Fibroblast of lung (primary cell): Measurements from ENCODE around the gene PLD1. TPM values are rescaled to one million over a fixed set of nuclear protein-coding genes. Genes with fewer than 3 reads are reported as not detected.

Experiments used
- DNase-seq, 2 donors: peaks; one replicate each; pipeline versions ENCODE4 v3.0.0 to v3.0.0-alpha.2; 2010; ENCODE audit warnings: low read depth in 2 of 2
- H2AFZ ChIP-seq: 2 replicates; pipeline ENCODE4 v1.5.1; 2012; ENCODE audit warnings: low read length, control low read depth, inconsistent platforms
- H3K27ac ChIP-seq: 2 replicates; pipeline ENCODE4 v1.5.1; 2011; ENCODE audit warnings: low read length, control low read depth; ENCODE audit not compliant: insufficient read depth
- H3K27me3 ChIP-seq: 2 replicates; pipeline ENCODE4 v1.5.1; 2011; ENCODE audit warnings: mild to moderate bottlenecking, low read length; ENCODE audit not compliant: control insufficient read depth, insufficient read depth
- H3K36me3 ChIP-seq: 2 replicates; pipeline ENCODE4 v1.5.1; 2011; ENCODE audit warnings: low read length; ENCODE audit not compliant: control insufficient read depth, insufficient read depth
- H3K4me1 ChIP-seq: 2 replicates; pipeline ENCODE4 v1.5.1; 2011; ENCODE audit warnings: low read length; ENCODE audit not compliant: control insufficient read depth, insufficient read depth; ENCODE audit errors: extremely low read depth
- H3K4me2 ChIP-seq: 2 replicates; pipeline ENCODE4 v1.5.1; 2011; ENCODE audit warnings: low read length, control low read depth; ENCODE audit not compliant: insufficient read depth; ENCODE audit errors: extremely low read depth
- H3K4me3 ChIP-seq, 4 experiments: fragments of 200-600 bp in 1 of 4; sonication (generic) in 1 of 4; replicated peaks in 1 of 4; 2 replicates each; pipeline ENCODE4 v1.5.1; 2011 to 2016; ENCODE audit warnings: low read length in 4 of 4, low read depth in 3 of 4, mild to moderate bottlenecking in 3 of 4, control low read depth in 2 of 4, inconsistent platforms in 1 of 4, mixed read lengths in 1 of 4; ENCODE audit not compliant: insufficient read depth in 1 of 4; ENCODE audit errors: control extremely low read depth in 1 of 4
- H3K79me2 ChIP-seq: 2 replicates; pipeline ENCODE4 v1.5.1; 2012; ENCODE audit warnings: mild to moderate bottlenecking, low read length, inconsistent platforms; ENCODE audit not compliant: control insufficient read depth, insufficient read depth
- H3K9ac ChIP-seq: 2 replicates; pipeline ENCODE4 v1.5.1; 2011; ENCODE audit warnings: mild to moderate bottlenecking, low read length, control low read depth; ENCODE audit not compliant: insufficient read depth
- H3K9me3 ChIP-seq: 2 replicates; pipeline ENCODE4 v1.5.1; 2012; ENCODE audit warnings: low read depth, low read length; ENCODE audit not compliant: control insufficient read depth, insufficient read depth
- H4K20me1 ChIP-seq: 2 replicates; pipeline ENCODE4 v1.5.1; 2011; ENCODE audit warnings: low read length; ENCODE audit not compliant: control insufficient read depth, insufficient read depth; ENCODE audit errors: extremely low read depth
- EZH2 ChIP-seq: IDR thresholded peaks from 2 replicates; pipeline ENCODE4 v1.5.1; 2012; ENCODE audit warnings: low read length, control low read depth, mild to moderate bottlenecking; ENCODE audit errors: missing control alignments
- polyA plus RNA-seq, 2 donors: library from polyadenylated mRNA; depleted of rRNA in 1 of 2; stranded (reverse) in 1 of 2; unstranded in 1 of 2; fragments of >200 nt; gene quantifications; 2 replicates each; pipeline ENCODE4 v1.2.1, GENCODE V29; 2011 to 2012; ENCODE audit warnings: missing spikeins in 1 of 2
- total RNA-seq: library from RNA; depleted of rRNA; stranded (reverse); fragments of >200 nt; gene quantifications from 2 replicates; pipeline ENCODE4 v1.2.1, GENCODE V29; 2014
- TF ChIP-seq, protein P1 (sequence below), 2 donors: IDR thresholded peaks in 1 of 2; conservative IDR thresholded peaks in 1 of 2; 1 replicate in 1 of 2; 2 replicates in 1 of 2; pipeline ENCODE4 v1.5.1; 2011 to 2012; ENCODE audit warnings: low read length in 2 of 2, control low read depth in 1 of 2, inconsistent platforms in 1 of 2, low read depth in 1 of 2, mild to moderate bottlenecking in 1 of 2

The PLD1 gene
- total and polyA plus RNA-seq, 2 donors (not counting 1 experiment from before 2014, with no cell fraction given): 10.8 to 18.8 TPM

DNA sequence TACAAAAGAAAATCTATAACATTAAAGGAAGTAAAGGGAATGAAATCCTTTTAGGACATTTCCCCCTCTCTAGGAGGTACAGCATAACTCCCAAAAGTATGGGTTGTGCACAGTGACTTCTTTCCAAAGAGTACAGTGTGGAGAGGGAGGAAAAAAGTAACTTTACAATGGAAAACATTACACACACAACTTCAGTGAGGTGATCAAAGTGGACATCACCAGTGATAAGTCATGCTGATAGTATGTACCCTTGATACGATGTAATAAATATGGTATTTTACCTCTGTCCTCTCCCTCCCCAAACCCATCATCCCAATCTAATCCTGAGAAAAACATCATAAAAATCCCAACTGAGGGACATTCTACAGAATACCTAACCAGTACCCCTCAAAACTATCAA lies 10.8 kb downstream of the PLD1 start:
- no peaks in the 10 kb centered on the region for H3K36me3 ChIP-seq
- no peak overlapping the region for H3K4me2 ChIP-seq
- H3K4me1 ChIP-seq: peaks cover 2% of the 10 kb centered on the region
- H3K27ac ChIP-seq: no peak overlapping the region
- H3K4me3 ChIP-seq: no peak overlapping the region
- H3K9me3 ChIP-seq: no peaks in the 10 kb centered on the region
- no peaks in the 10 kb centered on the region for H3K79me2 ChIP-seq
- no peaks in the 10 kb centered on the region for H3K27me3 ChIP-seq
- no peaks in the 10 kb centered on the region for H4K20me1 ChIP-seq
- DNase-seq: peak in 1 of 2 donors; percentile 34
- no peak overlapping the region for H3K9ac ChIP-seq
- TF ChIP-seq, protein P1, sequence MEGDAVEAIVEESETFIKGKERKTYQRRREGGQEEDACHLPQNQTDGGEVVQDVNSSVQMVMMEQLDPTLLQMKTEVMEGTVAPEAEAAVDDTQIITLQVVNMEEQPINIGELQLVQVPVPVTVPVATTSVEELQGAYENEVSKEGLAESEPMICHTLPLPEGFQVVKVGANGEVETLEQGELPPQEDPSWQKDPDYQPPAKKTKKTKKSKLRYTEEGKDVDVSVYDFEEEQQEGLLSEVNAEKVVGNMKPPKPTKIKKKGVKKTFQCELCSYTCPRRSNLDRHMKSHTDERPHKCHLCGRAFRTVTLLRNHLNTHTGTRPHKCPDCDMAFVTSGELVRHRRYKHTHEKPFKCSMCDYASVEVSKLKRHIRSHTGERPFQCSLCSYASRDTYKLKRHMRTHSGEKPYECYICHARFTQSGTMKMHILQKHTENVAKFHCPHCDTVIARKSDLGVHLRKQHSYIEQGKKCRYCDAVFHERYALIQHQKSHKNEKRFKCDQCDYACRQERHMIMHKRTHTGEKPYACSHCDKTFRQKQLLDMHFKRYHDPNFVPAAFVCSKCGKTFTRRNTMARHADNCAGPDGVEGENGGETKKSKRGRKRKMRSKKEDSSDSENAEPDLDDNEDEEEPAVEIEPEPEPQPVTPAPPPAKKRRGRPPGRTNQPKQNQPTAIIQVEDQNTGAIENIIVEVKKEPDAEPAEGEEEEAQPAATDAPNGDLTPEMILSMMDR (conservative IDR thresholded peaks at IDR 0.05 in 1 of 2, IDR thresholded peaks at IDR 0.05 in 1 of 2; ENCODE audit: low read depth in 1 of 2, low read length in 2 of 2): no peak
- TF ChIP-seq EZH2: no peak
- H2AFZ ChIP-seq: no peak overlapping the region

- Histone ChIP-seq H3K9ac (no peak overlapping the region), H4K20me1 (no peaks in the 10 kb centered on the region), H3K4me3 (no peak overlapping the region), H3K36me3 (no peaks in the 10 kb centered on the region), H3K27ac (no peak overlapping the region), H3K4me1 (peaks cover 2% of the 10 kb centered on the region), H3K27me3 (no peaks in the 10 kb centered on the region), H2AFZ (no peak overlapping the region), H3K79me2 (no peaks in the 10 kb centered on the region), H3K4me2 (no peak overlapping the region), H3K9me3 (no peaks in the 10 kb centered on the region)
- no peak for DNase-seq
- TF ChIP-seq EZH2: no peak
- TF ChIP-seq, protein P1 (conservative IDR thresholded peaks at IDR 0.05 in 1 of 2, IDR thresholded peaks at IDR 0.05 in 1 of 2; ENCODE audit: low read depth in 1 of 2, low read length in 2 of 2): no peak
Observed at GRCh38 chr3:171797873-171798272, 12.4 kb downstream of the PLD1 start.

GRCh38 chr3:171797265-171797679 lies 13.0 kb downstream of the PLD1 start:
- H3K27ac ChIP-seq: no peak overlapping the region

More at GRCh38 chr3:171797265-171797679, 13.0 kb downstream of the PLD1 start:
- H3K27me3 ChIP-seq: no peaks in the 10 kb centered on the region
- H2AFZ ChIP-seq: no peak overlapping the region
- H3K36me3 ChIP-seq: no peaks in the 10 kb centered on the region
- H3K9me3 ChIP-seq: no peaks in the 10 kb centered on the region
- no peaks in the 10 kb centered on the region for H4K20me1 ChIP-seq
- DNase-seq: no peak
- no peak for TF ChIP-seq EZH2
- TF ChIP-seq, protein P1 (conservative IDR thresholded peaks at IDR 0.05 in 1 of 2, IDR thresholded peaks at IDR 0.05 in 1 of 2; ENCODE audit: low read depth in 1 of 2, low read length in 2 of 2): no peak
- H3K9ac ChIP-seq: no peak overlapping the region
- H3K4me2 ChIP-seq: no peak overlapping the region
- H3K79me2 ChIP-seq: no peaks in the 10 kb centered on the region
- H3K4me1 ChIP-seq: peaks cover 2% of the 10 kb centered on the region
- H3K4me3 ChIP-seq: no peak overlapping the region
